Thoracic aorta (tissue), 2 donors: ENCODE data around the gene ZDHHC11. TPM values are rescaled to one million over a fixed set of nuclear protein-coding genes. Genes with fewer than 3 reads are reported as not detected.
A peak's percentile ranks its signal among the peaks of the same experiment; 100 is the strongest.

Source experiments
- ATAC-seq: fragments of 150-250 bp; one replicate; pipeline ENCODE4 v1.8.0; 2017; ENCODE audit warnings: low read depth; ENCODE audit not compliant: insufficient number of reproducible peaks, low FRiP score
- DNase-seq: peaks from one replicate; pipeline ENCODE4 v3.0.0-alpha.2; 2020; ENCODE audit warnings: low spot score
- H3K27ac ChIP-seq, 2 donors: fragments of 200-600 bp; sonication (generic); 1 replicate in 1 of 2; 2 replicates in 1 of 2; pipeline ENCODE4 v1.5.1; 2016; ENCODE audit warnings: mild to moderate bottlenecking in 2 of 2, moderate library complexity in 2 of 2
- H3K27me3 ChIP-seq: fragments of 200-600 bp; sonication (generic); replicated peaks from 2 replicates; pipeline ENCODE4 v1.6.0; 2016; ENCODE audit warnings: mild to moderate bottlenecking; ENCODE audit not compliant: insufficient read depth
- H3K36me3 ChIP-seq: fragments of 200-600 bp; sonication (generic); one replicate; pipeline ENCODE4 v1.5.1; 2016
- H3K4me1 ChIP-seq, 2 donors: fragments of 200-600 bp; sonication (generic); 1 replicate in 1 of 2; 2 replicates in 1 of 2; pipeline versions ENCODE4 v1.5.1 to v1.6.0; 2016; ENCODE audit warnings: low read depth in 2 of 2, mild to moderate bottlenecking in 1 of 2; ENCODE audit not compliant: control insufficient read depth in 1 of 2
- H3K4me3 ChIP-seq: fragments of 200-600 bp; sonication (generic); 2 replicates; pipeline ENCODE4 v1.5.1; 2016; ENCODE audit warnings: mild to moderate bottlenecking
- H3K9me3 ChIP-seq: fragments of 200-600 bp; sonication (generic); 2 replicates; pipeline ENCODE4 v1.5.1; 2016
- CTCF ChIP-seq: fragments of 200-600 bp; sonication (generic); IDR thresholded peaks from one replicate; pipeline ENCODE4 v1.5.1; 2019; ENCODE audit warnings: antibody characterized with exemption
- total RNA-seq, 2 donors: library from RNA; depleted of rRNA; stranded (reverse); fragments of >200 nt; gene quantifications; one replicate each; pipeline versions ENCODE4 v1.1.0 to v1.2.3, GENCODE V29; 2016

Gene ZDHHC11
- 1 to 10 TPM; 4.2 to 5.6 TPM for total RNA-seq

GRCh38 chr5:850511-851006, at the start of gene ZDHHC11:
Gene ZDHHC11 (minus strand): TSS chr5:850986. CDS start chr5:850602, 384 bp downstream.
- Histone ChIP-seq H3K9me3 (no peaks in the 10 kb centered on the region), H3K36me3 (no peaks in the 10 kb centered on the region), H3K4me1 (no peaks in the 10 kb centered on the region), H3K4me3 (no peak within 1 kb of the TSS), H3K27ac (no peak within 1 kb of the TSS), H3K27me3 (no peaks in the 10 kb centered on the region)
- ATAC-seq (no peak), DNase-seq (no peak)
- TF ChIP-seq CTCF: no peak

GRCh38 chr5:893711-894110, 42.9 kb upstream of the ZDHHC11 start:
- Histone ChIP-seq H3K4me3 (no peak overlapping the region), H3K4me1 (peaks cover 11 to 23% of the 10 kb centered on the region in 2 donors), H3K27me3 (no peaks in the 10 kb centered on the region), H3K36me3 (no peaks in the 10 kb centered on the region), H3K9me3 (no peaks in the 10 kb centered on the region), H3K27ac (no peak overlapping the region)
- DNase-seq: no peak
- ATAC-seq: no peak
- no peak for TF ChIP-seq CTCF

GRCh38 chr5:893137-893506, 42.3 kb upstream of the ZDHHC11 start:
- H3K27ac ChIP-seq: no peak overlapping the region
- peaks cover 11 to 23% of the 10 kb centered on the region in 2 donors for H3K4me1 ChIP-seq
- H3K27me3 ChIP-seq: no peaks in the 10 kb centered on the region
- TF ChIP-seq CTCF: no peak
- peak overlapping the region; percentile 86 for H3K4me3 ChIP-seq
- H3K36me3 ChIP-seq: peaks cover under 1% of the 10 kb centered on the region
- ATAC-seq (no peak), DNase-seq (no peak)
- H3K9me3 ChIP-seq: no peaks in the 10 kb centered on the region

GRCh38 chr5:892394-893136, 41.8 kb upstream of the ZDHHC11 start, which contains the start of the genes BRD9 and TRIP13:
Gene BRD9 (minus strand): TSS chr5:892801. CDS start chr5:892657, 144 bp downstream.
Gene TRIP13 (plus strand): TSS chr5:892884. CDS start chr5:892999, 115 bp downstream.
- no peaks in the 10 kb centered on the region for H3K27me3 ChIP-seq
- H3K9me3 ChIP-seq: no peaks in the 10 kb centered on the region
- ATAC-seq (peak; percentile 75), DNase-seq (no peak)
- peak within 1 kb of the TSS; percentile 86 for H3K4me3 ChIP-seq
- peaks cover 11 to 23% of the 10 kb centered on the region in 2 donors for H3K4me1 ChIP-seq
- no peak for TF ChIP-seq CTCF
- H3K36me3 ChIP-seq: peaks cover 5% of the 10 kb centered on the region
- peak within 1 kb of the TSS; percentile 75 to 91 for H3K27ac ChIP-seq

- no peak for DNase-seq
Measured at GRCh38 chr5:891837-892393, 41.1 kb upstream of the ZDHHC11 start.

More at GRCh38 chr5:891837-892393, 41.1 kb upstream of the ZDHHC11 start:
- TF ChIP-seq CTCF: no peak
- peaks cover 11 to 23% of the 10 kb centered on the region in 2 donors for H3K4me1 ChIP-seq
- H3K36me3 ChIP-seq: peaks cover 11% of the 10 kb centered on the region
- no peaks in the 10 kb centered on the region for H3K9me3 ChIP-seq
- ATAC-seq: no peak
- H3K4me3 ChIP-seq: peak overlapping the region; percentile 86
- H3K27ac ChIP-seq: peak overlapping the region; percentile 75 to 91
- no peaks in the 10 kb centered on the region for H3K27me3 ChIP-seq
